Neutrophil (primary cell): ENCODE data around the gene RDH5.

ENCODE experiments used
- H3K27ac ChIP-seq: fragments of 200-600 bp; sonication (generic); 2 replicates; pipeline ENCODE4 v1.5.1; 2016; ENCODE audit warnings: mild to moderate bottlenecking, moderate library complexity
- H3K27me3 ChIP-seq: fragments of 200-600 bp; sonication (generic); 2 replicates; pipeline ENCODE4 v1.6.0; 2016; ENCODE audit warnings: mild to moderate bottlenecking
- H3K36me3 ChIP-seq: fragments of 200-600 bp; sonication (generic); 2 replicates; pipeline ENCODE4 v1.5.1; 2017
- H3K4me1 ChIP-seq, 2 experiments: fragments of 200-600 bp in 1 of 2; sonication (generic) in 1 of 2; 1 replicate in 1 of 2; 2 replicates in 1 of 2; pipeline versions ENCODE4 v1.5.1 to v1.6.1; 2013 to 2016; ENCODE audit warnings: low read depth in 1 of 2, low read length in 1 of 2, mild to moderate bottlenecking in 1 of 2, moderate library complexity in 1 of 2; ENCODE audit not compliant: control insufficient read depth in 1 of 2, insufficient read depth in 1 of 2
- H3K4me3 ChIP-seq, 2 experiments: fragments of 200-600 bp in 1 of 2; sonication (generic) in 1 of 2; 1 replicate in 1 of 2; 2 replicates in 1 of 2; pipeline ENCODE4 v1.5.1; 2013 to 2016; ENCODE audit warnings: low read depth in 1 of 2, low read length in 1 of 2, mild to moderate bottlenecking in 1 of 2, moderate library complexity in 1 of 2
- H3K9me3 ChIP-seq: fragments of 200-600 bp; sonication (generic); 2 replicates; pipeline ENCODE4 v1.5.1; 2016
- TF ChIP-seq, protein P1 (sequence below): fragments of 200-600 bp; sonication (generic); IDR thresholded peaks from 2 replicates; pipeline ENCODE4 v1.5.1; 2016; ENCODE audit warnings: antibody characterized with exemption

Gene RDH5

DNA sequence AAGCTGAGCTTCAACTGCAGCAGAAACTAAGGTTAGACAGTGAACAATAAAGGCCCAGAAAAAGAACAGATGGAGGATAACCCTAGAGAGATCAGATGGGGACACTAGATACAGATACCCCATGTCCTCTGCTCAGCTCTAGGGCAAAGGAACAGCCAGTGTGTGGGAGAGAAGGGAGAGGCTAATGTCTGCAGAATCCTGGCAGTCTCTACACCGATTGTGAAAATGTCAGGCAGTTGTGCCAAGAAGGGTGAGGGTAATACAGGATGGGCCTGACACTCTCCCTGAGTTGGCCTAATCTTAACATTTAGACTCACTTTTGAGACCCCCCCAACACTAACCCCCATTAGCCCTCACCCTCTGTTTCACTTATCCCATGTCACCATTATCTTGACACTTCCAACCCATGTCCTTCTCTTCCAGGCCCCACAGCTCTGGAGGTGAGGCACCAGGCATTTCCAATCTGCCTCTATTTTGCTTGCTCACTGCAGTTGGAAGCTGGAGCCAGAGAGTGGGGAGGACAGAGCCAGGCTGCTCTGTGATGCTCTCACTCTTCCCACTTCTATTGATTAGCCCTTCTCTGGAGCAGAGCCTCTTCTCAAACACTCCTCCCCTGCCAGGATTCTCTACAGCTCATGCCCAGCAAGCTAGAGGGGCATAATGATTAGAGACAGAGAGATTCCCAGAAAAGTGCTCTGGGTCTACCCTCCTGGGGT lies 7.3 kb upstream of the RDH5 start:
- H3K27ac ChIP-seq = no peak overlapping the region
- peaks cover 36 to 37% of the 10 kb centered on the region in 2 experiments for H3K4me1 ChIP-seq
- no peaks in the 10 kb centered on the region for H3K9me3 ChIP-seq
- TF ChIP-seq, protein P1, sequence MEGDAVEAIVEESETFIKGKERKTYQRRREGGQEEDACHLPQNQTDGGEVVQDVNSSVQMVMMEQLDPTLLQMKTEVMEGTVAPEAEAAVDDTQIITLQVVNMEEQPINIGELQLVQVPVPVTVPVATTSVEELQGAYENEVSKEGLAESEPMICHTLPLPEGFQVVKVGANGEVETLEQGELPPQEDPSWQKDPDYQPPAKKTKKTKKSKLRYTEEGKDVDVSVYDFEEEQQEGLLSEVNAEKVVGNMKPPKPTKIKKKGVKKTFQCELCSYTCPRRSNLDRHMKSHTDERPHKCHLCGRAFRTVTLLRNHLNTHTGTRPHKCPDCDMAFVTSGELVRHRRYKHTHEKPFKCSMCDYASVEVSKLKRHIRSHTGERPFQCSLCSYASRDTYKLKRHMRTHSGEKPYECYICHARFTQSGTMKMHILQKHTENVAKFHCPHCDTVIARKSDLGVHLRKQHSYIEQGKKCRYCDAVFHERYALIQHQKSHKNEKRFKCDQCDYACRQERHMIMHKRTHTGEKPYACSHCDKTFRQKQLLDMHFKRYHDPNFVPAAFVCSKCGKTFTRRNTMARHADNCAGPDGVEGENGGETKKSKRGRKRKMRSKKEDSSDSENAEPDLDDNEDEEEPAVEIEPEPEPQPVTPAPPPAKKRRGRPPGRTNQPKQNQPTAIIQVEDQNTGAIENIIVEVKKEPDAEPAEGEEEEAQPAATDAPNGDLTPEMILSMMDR = no peak
- no peak overlapping the region for H3K4me3 ChIP-seq
- H3K36me3 ChIP-seq = no peaks in the 10 kb centered on the region
- H3K27me3 ChIP-seq = peaks cover 2% of the 10 kb centered on the region

DNA sequence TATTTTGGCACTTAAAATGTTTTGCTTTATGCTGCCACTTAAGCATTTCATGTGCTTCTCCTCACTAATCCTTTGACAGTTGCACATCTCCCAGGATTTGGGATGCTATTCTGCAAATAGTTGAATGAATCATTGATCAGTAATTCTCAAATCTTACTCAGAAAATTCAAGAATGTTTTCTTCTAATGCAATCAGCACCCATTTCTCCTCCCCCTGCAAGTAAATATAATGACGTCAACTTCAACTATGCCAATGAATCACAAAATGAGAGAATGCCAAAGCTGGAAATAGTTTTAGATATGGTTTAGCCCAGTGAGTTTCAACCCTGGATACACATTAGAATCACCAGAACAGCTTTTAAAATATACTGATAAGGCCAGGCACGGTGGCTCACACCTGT lies 6.5 kb upstream of the RDH5 start:
- H3K36me3 ChIP-seq = peaks cover 4% of the 10 kb centered on the region
- peaks cover 37 to 39% of the 10 kb centered on the region in 2 experiments for H3K4me1 ChIP-seq
- TF ChIP-seq, protein P1 = no peak
- H3K4me3 ChIP-seq = no peak overlapping the region
- no peaks in the 10 kb centered on the region for H3K27me3 ChIP-seq
- no peak overlapping the region for H3K27ac ChIP-seq
- H3K9me3 ChIP-seq = no peaks in the 10 kb centered on the region

DNA sequence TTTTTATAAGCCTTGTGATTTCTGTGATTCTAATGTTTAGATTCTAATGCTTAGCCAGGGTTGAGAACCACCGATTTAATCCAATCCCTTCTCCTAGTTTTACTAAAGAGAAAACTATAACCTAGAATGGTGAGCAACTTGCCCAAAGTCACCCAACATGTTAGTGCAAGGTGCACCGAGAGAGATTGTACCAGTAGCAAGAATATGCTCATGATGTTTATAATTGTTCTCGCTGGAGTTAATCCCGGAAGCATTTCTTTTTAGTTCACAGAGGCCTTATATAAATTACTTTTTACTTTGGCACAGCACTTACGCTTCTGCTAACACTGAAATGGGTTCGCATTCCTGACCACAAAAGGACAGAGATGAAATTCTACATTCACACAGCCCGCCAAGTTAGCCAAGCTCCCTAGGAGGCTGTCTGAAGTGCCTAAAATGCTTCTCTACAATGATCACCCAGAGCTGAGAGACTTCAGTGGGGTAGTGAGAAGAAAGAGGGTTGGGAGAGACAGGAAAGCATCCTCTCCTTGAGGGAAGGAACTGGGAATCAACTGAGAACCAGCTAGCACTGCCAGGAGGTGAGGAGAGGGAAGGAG lies 4.9 kb upstream of the RDH5 start:
- Histone ChIP-seq H3K9me3 (no peaks in the 10 kb centered on the region), H3K27me3 (no peaks in the 10 kb centered on the region), H3K36me3 (peaks cover 19% of the 10 kb centered on the region), H3K4me1 (peaks cover 48 to 49% of the 10 kb centered on the region in 2 experiments), H3K27ac (peak overlapping the region; percentile 99), H3K4me3 (peak overlapping the region; percentile 92 to 99)
- TF ChIP-seq, protein P1 = no peak

DNA sequence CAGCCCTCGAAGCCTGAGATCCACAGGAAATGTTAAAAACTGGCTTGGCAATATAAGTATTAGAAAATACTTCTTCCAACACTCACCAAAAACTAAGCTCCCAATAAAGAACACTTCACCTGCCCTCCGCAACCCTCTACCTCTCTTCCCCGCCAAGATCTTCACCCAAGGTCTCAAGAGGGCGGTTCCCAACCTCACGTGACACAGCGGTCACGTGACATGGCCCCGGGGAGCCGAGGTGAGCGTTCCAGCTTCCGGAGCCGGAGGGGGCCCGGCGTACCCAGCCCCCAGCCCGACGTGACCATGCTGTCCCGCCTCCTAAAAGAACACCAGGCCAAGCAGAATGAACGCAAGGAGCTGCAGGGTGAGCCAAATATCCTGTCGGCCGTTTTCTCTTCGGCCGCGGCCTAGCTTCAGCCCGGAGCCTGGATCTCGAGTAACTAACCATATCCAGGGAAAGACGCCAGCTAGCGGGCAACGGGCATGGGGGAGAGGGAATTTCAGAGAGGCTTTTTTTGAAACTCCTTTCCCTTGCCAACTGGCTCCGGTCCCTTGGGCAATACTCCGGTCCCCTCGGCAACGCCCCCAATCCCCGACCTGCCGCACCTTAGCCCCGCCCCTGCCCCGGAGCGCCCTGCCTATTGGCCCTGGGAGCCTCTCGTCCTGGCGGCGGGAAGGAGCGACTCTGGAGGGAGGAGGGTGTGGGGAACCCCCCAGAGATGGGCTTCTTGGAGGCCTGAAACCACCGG lies 4.2 kb upstream of the RDH5 start, which contains the start of gene BLOC1S1:
BLOC1S1 (plus strand) TSS at position 214 of the 749 bp plus-strand sequence; CDS start at position 220, 6 bp downstream.
- H3K4me1 ChIP-seq = peaks cover 51 to 57% of the 10 kb centered on the region in 2 experiments
- peak within 1 kb of the TSS; percentile 92 to 99 for H3K4me3 ChIP-seq

DNA sequence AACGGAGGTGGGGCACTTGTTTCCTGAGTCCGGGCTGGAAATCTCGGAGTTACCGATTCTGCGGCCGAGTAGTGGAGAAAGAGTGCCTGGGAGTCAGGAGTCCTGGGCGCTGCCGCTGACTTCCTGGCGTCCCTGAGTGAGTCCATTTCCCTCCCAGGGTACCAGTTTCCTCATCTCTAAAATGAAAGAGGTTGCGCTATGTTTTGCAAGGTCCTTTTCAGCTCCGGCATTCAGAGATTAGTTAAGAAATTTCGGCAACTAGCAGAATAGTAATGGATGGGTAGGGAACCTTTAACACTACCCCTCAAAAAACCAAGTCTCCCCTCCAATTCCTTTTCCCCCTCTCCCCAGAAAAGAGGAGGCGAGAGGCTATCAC lies 3.6 kb upstream of the RDH5 start:
- Histone ChIP-seq H3K4me1 (peaks cover 51 to 58% of the 10 kb centered on the region in 2 experiments), H3K36me3 (peaks cover 32% of the 10 kb centered on the region), H3K27me3 (no peaks in the 10 kb centered on the region), H3K27ac (peak overlapping the region; percentile 99), H3K4me3 (peak overlapping the region; percentile 92 to 99), H3K9me3 (no peaks in the 10 kb centered on the region)
- TF ChIP-seq, protein P1 = no peak

More for the DNA sequence above, 4.2 kb upstream of the RDH5 start, which contains the start of gene BLOC1S1:
- TF ChIP-seq, protein P1 = peak; percentile 64
- H3K36me3 ChIP-seq = peaks cover 27% of the 10 kb centered on the region
- H3K27ac ChIP-seq = peak within 1 kb of the TSS; percentile 99
- H3K27me3 ChIP-seq = no peaks in the 10 kb centered on the region
- no peaks in the 10 kb centered on the region for H3K9me3 ChIP-seq
